Activated CD4-positive, alpha-beta T cell treated with anti-CD3 and anti-CD28 coated beads, Interleukin-2, Interleukin-4, amounts not matched to agents 100 ng/mL and 50 ng/mL, durations not matched to agents 16 hours and 8 hours (primary cell): ENCODE measurements around the gene DCTN3.

Source experiments
- DNase-seq: peaks from one replicate; pipeline ENCODE4 v3.0.0-alpha.2; 2020; ENCODE audit warnings: low spot score

The DCTN3 gene

GRCh38 chr9:34573599-34574325, 46.5 kb downstream of the DCTN3 start:
- DNase-seq: no peak

- DNase-seq: no peak
These were observed 47.7 kb downstream of the DCTN3 start for GRCh38 chr9:34572628-34573027.

- DNase-seq: no peak
These were observed 48.2 kb downstream of the DCTN3 start for GRCh38 chr9:34572092-34572491.

- DNase-seq: no peak
These were observed 48.8 kb downstream of the DCTN3 start for GRCh38 chr9:34571481-34571810.

- no peak for DNase-seq
These were observed 49.4 kb downstream of the DCTN3 start for GRCh38 chr9:34570809-34571480.

- no peak for DNase-seq
These were observed 49.9 kb downstream of the DCTN3 start for GRCh38 chr9:34570376-34570775.

GRCh38 chr9:34568774-34569173, 51.5 kb downstream of the DCTN3 start:
- DNase-seq: no peak

- no peak for DNase-seq
These were observed 52.2 kb downstream of the DCTN3 start for GRCh38 chr9:34568133-34568532.

GRCh38 chr9:34566972-34567371, 53.3 kb downstream of the DCTN3 start:
- DNase-seq: no peak

- DNase-seq: no peak
These were observed 54.0 kb downstream of the DCTN3 start for GRCh38 chr9:34566322-34566721.

GRCh38 chr9:34565856-34566255, 54.4 kb downstream of the DCTN3 start:
- no peak for DNase-seq

- DNase-seq: no peak
These were observed 55.7 kb downstream of the DCTN3 start for GRCh38 chr9:34564617-34565016.
